Osteoblast (primary cell): Measurements from ENCODE around the gene DMGDH. TPM values are rescaled to one million over a fixed set of nuclear protein-coding genes. Genes with fewer than 3 reads are reported as not detected.

Experiments used
- total RNA-seq: library from RNA; depleted of rRNA; stranded (reverse); fragments of >200 nt; gene quantifications from 2 replicates; pipeline ENCODE4 v1.2.3, GENCODE V29; 2012

The DMGDH gene
- total RNA-seq, 1 donor, result 7.2 TPM

Other genes with a start within 250 kb of the DMGDH start
- 33.6 and 38.4 TPM in 2 replicates for gene ARSB, start 84.4 kb downstream of the DMGDH start, total RNA-seq
- 8.3 and 12.1 TPM in 2 replicates for gene BHMT2, start 93 bp upstream of the DMGDH start, total RNA-seq
- not detected in 2 replicates for gene BHMT, start 42.1 kb upstream of the DMGDH start, total RNA-seq
- 30.4 and 30.8 TPM in 2 replicates for gene JMY, start 166.5 kb upstream of the DMGDH start, total RNA-seq